ENCODE data around the gene KIDINS220.

The KIDINS220 gene

GRCh38 chr2:8681786-8682692 lies 155.4 kb downstream of the KIDINS220 start, which contains the start of gene ID2:
Gene ID2, plus strand, starts transcription at chr2:8682056. Its CDS starts 110 bp downstream, at chr2:8682166.
- H3K79me1 ChIP-seq (ENCODE audit: low read length) = peaks cover 57% of the 10 kb centered on the region
- WGBS (ENCODE audit: extremely low coverage, insufficient coverage, insufficient read length) = no CpG with 5 or more reads among the region's 70 CpGs
- H2AFZ ChIP-seq (ENCODE audit: insufficient read depth, low read length, poor library complexity) = peak within 1 kb of the TSS; percentile 45
- H3K27ac ChIP-seq (ENCODE audit: low read depth, low read length) = peak within 1 kb of the TSS; percentile 93
- H2AK5ac ChIP-seq (ENCODE audit: low read length) = peak within 1 kb of the TSS; percentile 80
- peak within 1 kb of the TSS; percentile 72 for H3K4me2 ChIP-seq (ENCODE audit: low read length)
- H3K4ac ChIP-seq (ENCODE audit: low read depth, low read length) = peak within 1 kb of the TSS; percentile 94
- peak within 1 kb of the TSS; percentile 89 for H4K91ac ChIP-seq (ENCODE audit: low read depth, low read length)
- peak within 1 kb of the TSS; percentile 61 for H2BK120ac ChIP-seq (ENCODE audit: insufficient read depth, low read length, poor library complexity)
- H2BK12ac ChIP-seq (ENCODE audit: low read length) = peak within 1 kb of the TSS; percentile 84
- no peak within 1 kb of the TSS for H3K23ac ChIP-seq (ENCODE audit: low read length)
- peak within 1 kb of the TSS; percentile 98 for H3K4me3 ChIP-seq (ENCODE audit: low read depth, low read length)
- H3K9me3 ChIP-seq (ENCODE audit: insufficient read depth, low read depth, low read length) = no peaks in the 10 kb centered on the region
- H3K36me3 ChIP-seq (ENCODE audit: control insufficient read depth in 1 of 2, insufficient read depth in 2 of 2, low read length in 2 of 2) = peaks cover 2 to 10% of the 10 kb centered on the region in 2 experiments
- peak within 1 kb of the TSS; percentile 87 for H3K9ac ChIP-seq (ENCODE audit: low read length)
- peak within 1 kb of the TSS; percentile 25 for H4K12ac ChIP-seq (ENCODE audit: low read depth, low read length)
- peak; percentile 99 to 100 for DNase-seq
- peaks cover 29% of the 10 kb centered on the region for H3K79me2 ChIP-seq (ENCODE audit: control insufficient read depth, insufficient read depth, low read length, poor library complexity)
- H3K18ac ChIP-seq (ENCODE audit: low read length) = peak within 1 kb of the TSS; percentile 82
- H2BK5ac ChIP-seq (ENCODE audit: low read depth, low read length, poor library complexity) = peak within 1 kb of the TSS; percentile 95
- H3K27me3 ChIP-seq (ENCODE audit: insufficient read depth, low read length) = no peaks in the 10 kb centered on the region
- H4K8ac ChIP-seq (ENCODE audit: low read depth, low read length) = peak within 1 kb of the TSS; percentile 68
- H3K14ac ChIP-seq (ENCODE audit: low read length) = peak within 1 kb of the TSS; percentile 86
- H3K4me1 ChIP-seq (ENCODE audit: control insufficient read depth in 1 of 2, insufficient read depth in 2 of 2, low read length in 2 of 2) = peaks cover 9 to 15% of the 10 kb centered on the region in 2 experiments

- H3K4me3 ChIP-seq (ENCODE audit: low read depth, low read length) = peak overlapping the region; percentile 21
- H3K27me3 ChIP-seq (ENCODE audit: insufficient read depth, low read length) = no peaks in the 10 kb centered on the region
- peaks cover 17 to 24% of the 10 kb centered on the region in 2 experiments for H3K4me1 ChIP-seq (ENCODE audit: control insufficient read depth in 1 of 2, insufficient read depth in 2 of 2, low read length in 2 of 2)
- H2BK5ac ChIP-seq (ENCODE audit: low read depth, low read length, poor library complexity) = peak overlapping the region; percentile 95
- H3K14ac ChIP-seq (ENCODE audit: low read length) = peak overlapping the region; percentile 86
- H4K91ac ChIP-seq (ENCODE audit: low read depth, low read length) = peak overlapping the region; percentile 89
- peak overlapping the region; percentile 70 for H3K4me2 ChIP-seq (ENCODE audit: low read length)
- peaks cover 67% of the 10 kb centered on the region for H3K79me1 ChIP-seq (ENCODE audit: low read length)
- peak overlapping the region; percentile 72 for H3K4ac ChIP-seq (ENCODE audit: low read depth, low read length)
- H3K36me3 ChIP-seq (ENCODE audit: control insufficient read depth in 1 of 2, insufficient read depth in 2 of 2, low read length in 2 of 2) = peaks cover 2 to 10% of the 10 kb centered on the region in 2 experiments
- H3K9me3 ChIP-seq (ENCODE audit: insufficient read depth, low read depth, low read length) = no peaks in the 10 kb centered on the region
- H4K8ac ChIP-seq (ENCODE audit: low read depth, low read length) = peak overlapping the region; percentile 61
- H2AK5ac ChIP-seq (ENCODE audit: low read length) = peak overlapping the region; percentile 80
- H2AFZ ChIP-seq (ENCODE audit: insufficient read depth, low read length, poor library complexity) = peak overlapping the region; percentile 45
- H2BK12ac ChIP-seq (ENCODE audit: low read length) = peak overlapping the region; percentile 84
- H3K9ac ChIP-seq (ENCODE audit: low read length) = peak overlapping the region; percentile 72
- peaks cover 34% of the 10 kb centered on the region for H3K79me2 ChIP-seq (ENCODE audit: control insufficient read depth, insufficient read depth, low read length, poor library complexity)
- no CpG with 5 or more reads among the region's 30 CpGs for WGBS (ENCODE audit: extremely low coverage, insufficient coverage, insufficient read length)
- H3K27ac ChIP-seq (ENCODE audit: low read depth, low read length) = peak overlapping the region; percentile 93
- peak overlapping the region; percentile 61 for H2BK120ac ChIP-seq (ENCODE audit: insufficient read depth, low read length, poor library complexity)
- H3K23ac ChIP-seq (ENCODE audit: low read length) = no peak overlapping the region
- H3K18ac ChIP-seq (ENCODE audit: low read length) = peak overlapping the region; percentile 82
- no peak overlapping the region for H4K12ac ChIP-seq (ENCODE audit: low read depth, low read length)
- DNase-seq = peak; percentile 80
These were observed 156.3 kb downstream of the KIDINS220 start for GRCh38 chr2:8680822-8681760.

- Histone ChIP-seq H3K14ac (ENCODE audit: low read length) (peak overlapping the region; percentile 98), H3K23ac (ENCODE audit: low read length) (no peak overlapping the region), H2BK5ac (ENCODE audit: low read depth, low read length, poor library complexity) (peak overlapping the region; percentile 99), H3K36me3 (ENCODE audit: control insufficient read depth in 1 of 2, insufficient read depth in 2 of 2, low read length in 2 of 2) (peaks cover 2 to 10% of the 10 kb centered on the region in 2 experiments), H3K79me1 (ENCODE audit: low read length) (peaks cover 68% of the 10 kb centered on the region), H4K12ac (ENCODE audit: low read depth, low read length) (no peak overlapping the region), H3K4me2 (ENCODE audit: low read length) (peak overlapping the region; percentile 53), H2AFZ (ENCODE audit: insufficient read depth, low read length, poor library complexity) (peak overlapping the region; percentile 19), H4K8ac (ENCODE audit: low read depth, low read length) (peak overlapping the region; percentile 88), H3K18ac (ENCODE audit: low read length) (peak overlapping the region; percentile 93), H3K4me3 (ENCODE audit: low read depth, low read length) (no peak overlapping the region), H3K27me3 (ENCODE audit: insufficient read depth, low read length) (no peaks in the 10 kb centered on the region), H2AK5ac (ENCODE audit: low read length) (peak overlapping the region; percentile 87), H2BK12ac (ENCODE audit: low read length) (peak overlapping the region; percentile 98), H3K4ac (ENCODE audit: low read depth, low read length) (peak overlapping the region; percentile 98), H4K91ac (ENCODE audit: low read depth, low read length) (peak overlapping the region; percentile 92), H3K9me3 (ENCODE audit: insufficient read depth, low read depth, low read length) (no peaks in the 10 kb centered on the region), H3K9ac (ENCODE audit: low read length) (peak overlapping the region; percentile 28), H3K79me2 (ENCODE audit: control insufficient read depth, insufficient read depth, low read length, poor library complexity) (peaks cover 32% of the 10 kb centered on the region), H2BK120ac (ENCODE audit: insufficient read depth, low read length, poor library complexity) (peak overlapping the region; percentile 99), H3K4me1 (ENCODE audit: control insufficient read depth in 1 of 2, insufficient read depth in 2 of 2, low read length in 2 of 2) (peaks cover 20 to 27% of the 10 kb centered on the region in 2 experiments), H3K27ac (ENCODE audit: low read depth, low read length) (peak overlapping the region; percentile 100)
- DNase-seq = no peak
- WGBS (ENCODE audit: extremely low coverage, insufficient coverage, insufficient read length) = no CpG with 5 or more reads among the region's 19 CpGs
These were observed 157.3 kb downstream of the KIDINS220 start for GRCh38 chr2:8679827-8680731.

Data from trophoblast cell (in vitro differentiated cells and primary cell).